ACHN (cell line): ENCODE results near the gene GAGE13.
"Not testable (repeated sequence)": the region's sequence is repeated elsewhere in the genome, so short reads cannot be mapped to it uniquely, and the experiment has no call there.

Source experiments
- DNase-seq: peaks from one replicate; pipeline ENCODE4 v3.0.0-alpha.2; 2015
- in situ Hi-C: cut with HindIII; loops from 2 replicates; pipeline ENCODE4 v1.10.0; 2017; ENCODE audit warnings: low sequenced_read_pairs, low pct_ligation_motif_present, low pct_unique_long_range_greater_than_20kb

The GAGE13 gene, protein sequence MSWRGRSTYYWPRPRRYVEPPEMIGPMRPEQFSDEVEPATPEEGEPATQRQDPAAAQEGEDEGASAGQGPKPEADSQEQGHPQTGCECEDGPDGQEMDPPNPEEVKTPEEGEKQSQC

DNA sequence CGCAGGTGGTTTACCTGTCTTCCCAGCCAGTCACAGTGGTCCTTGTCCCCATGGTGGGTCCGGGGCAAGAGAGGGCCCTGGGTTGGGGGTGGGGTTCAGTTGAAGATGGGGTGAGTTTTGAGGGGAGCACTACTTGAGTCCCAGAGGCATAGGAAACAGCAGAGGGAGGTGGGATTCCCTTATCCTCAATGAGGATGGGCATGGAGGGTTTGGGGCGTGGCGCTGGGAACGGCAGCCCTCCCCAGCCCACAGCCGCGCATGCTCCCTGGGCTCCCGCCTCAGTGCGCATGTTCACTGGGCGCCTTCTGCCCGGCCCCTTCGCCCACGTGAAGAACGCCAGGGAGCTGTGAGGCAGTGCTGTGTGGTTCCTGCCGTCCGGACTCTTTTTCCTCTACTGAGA, at the start of gene GAGE13:
Gene GAGE13 (plus strand): TSS at position 301 of the 400 bp plus-strand sequence. CDS start 1,156 bp downstream, outside the sequence.
- DNase-seq, in situ Hi-C loops: not testable (repeated sequence)

DNA sequence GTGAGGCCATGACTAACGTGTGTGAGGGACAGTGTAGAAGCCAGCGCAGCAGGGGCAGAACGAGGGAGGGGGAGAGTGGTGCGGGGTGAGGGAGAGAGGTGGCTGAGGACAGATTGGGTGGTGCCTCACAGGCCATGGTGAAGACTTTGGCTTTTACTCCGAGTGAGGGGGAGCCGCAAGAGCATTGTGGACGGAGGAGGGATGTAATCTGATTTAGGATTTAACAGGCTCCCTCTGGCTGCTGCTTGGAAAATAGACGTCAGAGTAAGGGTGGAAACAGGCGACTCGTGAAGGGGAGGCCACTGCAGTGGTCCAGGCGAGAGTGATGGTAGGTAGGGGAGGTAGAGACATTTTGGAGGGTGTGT, 48.8 kb upstream of the GAGE13 start:
- DNase-seq: no peak
- in situ Hi-C loops: no loop called here

DNA sequence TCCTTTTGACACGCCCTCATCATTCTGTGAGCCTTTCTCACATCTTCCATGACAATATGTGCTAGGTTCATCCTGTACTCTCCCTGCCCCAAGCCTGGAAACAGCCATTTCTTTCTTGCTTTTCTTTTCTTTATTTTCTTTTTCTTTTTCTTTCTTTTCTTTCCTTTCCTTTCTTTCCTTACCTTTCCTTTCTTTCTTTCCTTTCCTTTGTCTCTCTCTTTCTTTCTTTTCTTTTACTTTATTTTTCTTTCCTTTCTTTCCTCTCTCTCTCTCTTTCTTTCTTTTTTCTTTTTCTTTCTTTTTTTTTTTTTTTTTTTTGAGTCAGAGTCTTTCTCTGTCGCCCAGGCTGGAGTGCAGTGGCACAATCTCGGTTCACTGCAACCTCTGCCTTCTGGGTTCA, 47.2 kb upstream of the GAGE13 start:
- in situ Hi-C loops: no loop called here

DNA sequence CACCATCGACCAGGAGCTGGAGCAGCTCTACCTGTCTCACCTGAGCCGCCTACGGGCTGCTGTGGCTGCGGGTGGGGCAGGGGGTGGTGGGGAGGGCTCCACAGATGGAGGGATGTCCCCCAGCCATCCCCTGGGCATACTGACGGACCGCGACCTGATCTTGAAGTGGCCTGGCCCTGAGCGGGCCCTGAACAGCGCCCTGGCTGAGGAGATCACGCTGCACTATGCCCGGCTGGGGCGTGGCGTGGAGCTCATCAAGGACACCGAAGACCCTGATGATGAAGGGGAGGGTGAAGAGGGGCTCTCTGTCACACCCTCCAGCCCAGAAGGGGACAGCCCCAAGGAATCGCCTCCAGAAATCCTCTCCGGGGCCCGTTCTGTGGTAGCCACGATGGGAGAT, 45.2 kb upstream of the GAGE13 start:
- DNase-seq: no peak
- in situ Hi-C loops: no loop called here

More for the DNA sequence above, 47.2 kb upstream of the GAGE13 start:
- no peak for DNase-seq

DNA sequence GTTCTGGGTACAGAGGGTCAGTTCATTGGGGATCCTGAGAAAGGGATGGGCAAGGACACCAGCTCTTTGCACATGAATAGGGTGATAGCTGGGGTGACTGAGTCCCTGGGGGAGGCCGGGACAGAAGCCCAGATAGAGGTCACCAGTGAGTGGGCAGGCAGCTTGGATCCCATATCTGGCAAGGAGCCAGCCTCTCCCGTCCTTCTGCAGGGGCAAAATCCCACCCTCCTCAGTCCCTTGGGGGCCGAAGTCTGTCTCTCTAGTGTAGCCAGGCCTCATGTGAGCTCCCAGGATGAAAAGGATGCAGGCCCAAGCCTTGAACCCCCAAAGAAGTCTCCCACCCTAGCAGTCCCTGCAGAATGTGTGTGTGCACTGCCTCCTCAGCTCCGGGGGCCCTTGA, 44.8 kb upstream of the GAGE13 start:
- in situ Hi-C loops: no loop called here
- DNase-seq: no peak

DNA sequence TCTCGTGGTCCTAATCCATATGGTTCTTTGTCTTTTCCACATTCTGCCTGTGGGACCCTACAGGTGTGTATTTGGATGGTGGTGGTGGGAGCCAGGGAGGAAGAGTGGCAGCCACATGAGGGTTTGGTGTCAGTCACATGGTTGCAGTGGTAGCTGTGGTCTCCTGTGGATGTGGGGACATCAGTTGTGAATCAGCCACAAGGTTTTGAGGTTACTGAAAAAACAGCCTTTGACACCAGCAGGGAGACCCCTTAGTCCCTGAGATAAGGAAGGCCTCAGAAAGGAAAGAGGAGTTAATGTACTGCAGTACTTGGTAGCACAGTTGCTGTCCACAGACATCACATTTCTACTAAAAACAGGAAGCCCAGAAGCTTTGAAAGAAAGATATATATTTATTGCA, 43.7 kb upstream of the GAGE13 start:
- in situ Hi-C loops: no loop called here

DNA sequence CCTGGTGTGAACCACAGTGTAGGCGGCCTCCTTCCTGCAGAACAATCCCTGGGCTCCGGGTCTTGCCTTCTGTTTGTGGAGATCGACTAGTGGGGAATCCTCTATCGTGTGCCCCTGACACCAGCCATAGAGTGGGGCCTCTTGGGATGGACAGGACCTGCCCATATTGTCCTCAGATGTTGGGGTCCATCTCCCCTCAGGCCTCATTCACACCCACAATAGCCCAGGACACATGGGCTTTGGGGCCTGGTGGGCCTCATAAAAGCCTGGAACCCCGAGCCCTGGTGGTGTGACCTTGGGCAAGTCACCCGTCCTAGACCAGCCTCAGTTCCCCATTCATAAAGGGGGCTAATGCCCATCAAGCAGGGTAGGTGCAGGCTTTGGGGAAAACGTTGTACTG, 41.2 kb upstream of the GAGE13 start:
- no peak for DNase-seq
- in situ Hi-C loops: no loop called here

More for the DNA sequence above, 43.7 kb upstream of the GAGE13 start:
- DNase-seq: no peak

DNA sequence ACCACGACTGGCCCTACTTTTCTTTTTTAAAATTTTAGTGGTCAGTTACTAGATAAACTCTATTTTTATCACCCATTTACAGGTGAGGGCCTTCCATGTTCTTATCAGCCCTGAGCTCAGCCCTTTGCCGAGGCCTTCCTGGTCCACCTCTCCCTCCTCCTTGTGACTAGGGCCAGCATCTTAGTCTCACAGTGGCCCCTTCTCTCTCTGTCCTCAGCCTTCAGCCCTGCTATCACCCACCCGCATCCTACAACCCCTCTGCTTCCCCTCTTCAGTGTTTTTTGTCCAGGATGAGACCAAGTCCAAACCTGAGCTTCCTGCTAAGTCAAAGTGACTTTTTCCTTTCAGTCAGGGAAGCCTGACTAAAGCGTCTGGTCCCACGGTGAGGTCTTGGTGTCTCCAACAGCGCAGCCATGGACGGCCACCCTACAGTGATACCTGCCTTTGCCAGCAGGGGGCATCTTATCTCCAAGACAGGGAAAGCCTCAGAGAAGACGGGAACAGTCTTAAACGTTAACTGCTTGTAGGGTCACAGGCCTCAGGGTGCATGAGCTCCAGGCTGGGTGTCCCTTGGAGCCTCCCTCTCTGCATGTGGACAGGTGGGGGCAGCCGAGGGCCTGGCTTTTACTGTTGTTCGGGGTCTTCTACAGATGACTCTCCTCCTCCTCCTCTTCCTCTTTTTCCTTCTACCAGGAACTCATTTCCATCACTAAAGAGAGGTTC, 39.6 kb upstream of the GAGE13 start:
- in situ Hi-C loops: no loop called here
- peak; percentile 46 for DNase-seq

DNA sequence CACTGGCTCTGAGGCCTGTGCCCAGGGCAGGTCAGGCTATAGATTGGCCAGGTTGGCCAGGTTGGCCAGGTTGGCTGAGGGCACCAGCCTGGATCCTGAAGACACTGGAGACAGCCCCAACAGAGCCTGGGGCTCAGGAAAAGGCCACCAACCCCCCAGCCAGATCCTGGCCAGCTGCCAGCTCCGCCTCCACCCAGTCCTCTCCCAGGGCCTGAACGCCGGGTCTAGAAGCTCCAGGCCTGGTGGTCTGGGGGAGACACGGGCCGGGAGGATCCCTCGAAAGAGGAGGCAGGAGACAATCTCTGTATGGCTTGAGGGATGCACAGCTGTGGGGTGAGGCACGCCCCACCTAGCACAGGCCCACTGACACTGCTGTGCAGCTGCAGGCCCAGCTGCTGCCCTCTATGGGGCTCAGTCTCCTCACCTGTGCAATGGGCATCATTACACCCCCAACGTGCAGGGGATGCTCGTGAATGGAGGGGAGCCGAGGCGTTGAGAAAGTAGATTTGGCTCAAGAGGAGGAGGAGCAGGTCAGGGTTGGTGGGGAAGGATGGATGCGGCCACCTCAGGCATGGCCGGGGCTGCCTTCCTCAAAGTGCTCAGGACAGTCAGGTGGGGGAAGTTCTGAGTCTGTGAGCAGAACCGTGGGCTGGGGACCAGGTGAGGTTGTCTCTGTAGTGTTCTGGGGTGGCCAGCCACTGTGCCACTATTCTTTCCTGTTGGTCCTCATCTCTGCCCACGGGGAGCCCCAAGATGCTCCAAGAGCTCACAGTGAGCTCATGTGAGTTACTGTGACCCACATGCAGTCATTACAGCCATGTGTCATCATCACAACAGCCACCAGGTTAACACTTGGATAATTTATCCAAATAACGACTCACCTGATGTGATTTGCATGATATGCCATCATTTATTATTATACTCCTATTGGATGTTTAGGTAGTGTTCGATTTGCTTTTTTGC, 38.7 kb upstream of the GAGE13 start:
- DNase-seq: no peak
- in situ Hi-C loops: no loop called here

DNA sequence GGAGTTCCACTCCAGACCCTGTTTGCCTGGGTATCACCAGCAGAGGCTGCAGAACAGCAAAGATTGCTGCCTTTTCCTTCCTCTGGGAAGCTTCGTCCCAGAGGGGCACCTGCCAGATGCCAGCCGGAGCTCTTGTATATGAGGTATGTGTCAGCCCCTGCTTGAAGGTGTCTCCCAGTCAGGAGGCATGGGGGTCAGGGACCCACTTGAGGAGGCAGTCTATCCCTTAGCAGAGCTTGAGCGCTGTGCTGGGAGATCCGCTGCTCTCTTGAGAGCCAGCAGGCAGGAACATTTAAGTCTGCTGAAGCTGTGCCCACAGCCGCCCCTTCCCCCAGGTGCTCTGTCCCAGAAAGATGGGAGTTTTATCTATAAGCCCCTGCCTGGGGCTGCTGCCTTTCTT, 32.1 kb upstream of the GAGE13 start:
- DNase-seq, in situ Hi-C loops: not testable (repeated sequence)

DNA sequence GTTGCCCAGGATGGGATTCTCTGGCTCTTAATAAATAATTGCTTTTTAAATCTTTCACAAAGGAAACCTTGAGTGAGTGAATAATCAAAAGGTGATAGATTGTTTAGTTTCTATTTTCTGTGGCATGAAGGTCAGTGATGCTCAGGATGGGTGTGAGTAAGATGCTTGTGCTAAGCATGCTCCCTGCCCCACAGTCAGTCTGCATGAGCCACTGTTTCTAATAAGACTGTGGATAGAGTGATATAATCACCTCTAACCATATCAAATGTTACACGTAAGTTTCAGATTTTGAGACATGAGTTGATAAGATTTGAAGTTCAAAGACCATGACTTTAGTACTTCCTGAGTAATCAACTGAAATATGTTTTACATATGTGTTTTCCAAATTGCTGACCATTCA, 30.7 kb upstream of the GAGE13 start:
- in situ Hi-C loops: no loop called here
- DNase-seq: no peak

DNA sequence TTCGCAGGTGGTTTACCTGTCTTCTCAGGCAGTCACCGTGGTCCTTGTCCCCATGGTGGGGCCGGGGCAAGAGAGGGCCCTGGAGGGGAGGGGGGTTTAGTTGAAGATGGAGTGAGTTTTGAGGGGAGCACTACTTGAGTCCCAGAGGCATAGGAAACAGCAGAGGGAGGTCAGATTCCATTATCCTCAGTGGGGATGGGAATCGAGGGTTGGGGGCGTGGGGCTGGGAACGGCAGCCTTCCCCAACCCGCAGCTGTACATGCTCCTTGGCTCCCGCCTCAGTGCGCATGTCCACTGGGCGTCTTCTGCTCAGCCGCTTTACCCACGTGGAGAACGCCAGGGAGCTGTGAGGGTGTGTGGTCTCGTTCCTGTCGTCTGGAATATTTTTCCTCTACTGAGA, 28.0 kb upstream of the GAGE13 start, which contains the start of gene GAGE10:
Gene GAGE10 (plus strand): TSS at position 301 of the 400 bp plus-strand sequence. CDS start 1,214 bp downstream, outside the sequence.
- in situ Hi-C loops: no loop called here
- no peak for DNase-seq

DNA sequence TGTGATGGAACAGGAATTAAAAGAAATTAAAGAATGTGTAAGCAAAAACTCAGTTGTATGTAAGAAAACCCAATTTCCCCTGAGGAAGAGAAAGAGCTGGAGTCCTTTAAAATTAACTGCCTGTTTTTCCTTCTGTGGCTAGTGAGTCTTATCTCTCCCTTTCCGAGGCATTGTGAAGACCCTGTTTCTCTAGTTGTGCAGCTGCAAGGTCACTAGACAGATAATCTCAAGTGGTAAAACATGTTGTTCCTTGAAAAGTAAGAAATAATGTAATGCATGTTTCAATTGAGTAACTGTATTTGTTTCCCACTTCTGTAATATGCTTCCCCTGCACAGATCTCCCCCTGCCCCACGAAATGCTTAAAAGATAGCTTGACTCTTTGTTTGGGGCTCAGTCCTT, 23.6 kb upstream of the GAGE13 start:
- DNase-seq, in situ Hi-C loops: not testable (repeated sequence)

DNA sequence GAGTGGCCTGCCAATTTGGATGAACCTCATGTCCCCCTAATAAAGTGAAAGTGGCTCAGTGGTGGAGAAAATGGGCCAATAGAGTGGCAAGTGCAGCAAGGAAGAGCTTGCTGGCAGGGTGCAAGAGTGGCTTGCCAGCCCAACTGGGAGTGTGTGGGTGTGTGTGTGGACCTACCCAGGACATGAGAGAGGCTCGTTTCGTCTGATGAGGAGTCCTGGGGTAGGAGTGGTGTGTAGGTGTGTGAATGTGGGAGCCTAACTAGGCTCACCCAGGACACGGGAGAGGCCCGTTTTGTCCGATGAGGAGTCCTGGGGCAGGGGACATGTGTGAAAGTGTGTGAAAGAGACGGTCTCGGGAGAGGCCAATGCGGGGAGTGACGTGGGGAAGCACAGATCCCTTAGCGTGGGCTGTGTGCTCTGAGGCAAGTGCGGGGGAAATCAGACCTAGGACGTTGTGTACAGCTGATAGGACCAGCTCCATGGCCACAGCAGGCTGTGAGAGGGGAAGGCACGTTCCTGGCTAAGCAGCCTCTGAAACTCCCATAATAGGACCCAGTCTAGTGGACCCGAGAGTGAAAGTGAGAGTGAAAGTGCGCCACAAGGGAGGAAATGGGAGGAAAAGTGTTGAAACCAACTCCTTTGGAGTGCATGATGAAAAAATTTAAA, 22.6 kb upstream of the GAGE13 start:
- in situ Hi-C loops: no loop called here
- no peak for DNase-seq

DNA sequence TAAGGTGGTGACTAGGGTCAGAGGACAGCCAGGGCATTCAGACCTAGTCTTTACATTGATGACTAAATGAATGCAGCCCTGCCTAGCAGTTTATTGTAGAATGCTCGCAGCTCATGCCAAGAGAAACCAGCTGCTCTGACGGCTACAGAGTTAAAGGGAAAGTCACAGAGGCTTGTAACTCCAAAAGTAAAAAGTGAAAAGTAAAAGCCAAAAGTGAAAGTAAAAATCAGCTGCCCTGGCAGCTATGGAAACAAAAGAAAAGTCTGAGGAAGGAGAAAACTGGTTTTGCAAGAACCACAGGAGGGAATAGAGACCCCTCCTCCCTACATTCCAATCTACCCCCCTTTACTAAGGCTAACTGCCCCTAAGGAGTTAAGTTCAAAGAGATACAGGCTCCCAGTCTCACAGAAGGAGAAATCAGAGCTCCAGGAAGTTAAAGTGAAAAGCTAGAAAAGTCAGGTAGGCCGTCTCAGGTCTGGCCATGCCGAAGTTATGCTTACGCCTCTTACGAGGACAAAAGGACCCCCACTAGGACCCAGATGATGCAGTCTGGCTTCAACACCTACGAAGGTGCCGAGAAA, 21.9 kb upstream of the GAGE13 start:
- in situ Hi-C loops: no loop called here
- DNase-seq: no peak

DNA sequence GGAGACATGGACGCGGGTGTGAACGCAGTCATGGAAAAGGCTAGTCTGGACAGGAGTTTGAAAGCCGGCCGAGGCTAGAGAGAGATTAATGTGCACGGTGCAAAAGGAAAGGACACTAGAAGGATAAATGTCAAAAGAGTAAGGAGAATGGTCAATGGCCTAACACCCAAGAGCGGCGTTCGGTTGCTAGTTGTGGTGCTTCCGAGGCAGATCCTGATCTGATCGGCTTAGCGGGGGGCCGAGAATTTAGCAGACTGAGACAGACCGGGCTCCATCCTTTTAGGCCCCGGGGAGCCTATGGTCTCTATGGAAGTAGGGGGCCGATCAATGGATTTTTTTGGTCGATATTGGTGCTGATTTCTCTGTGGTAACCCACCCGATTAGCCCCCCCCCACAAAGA, 21.0 kb upstream of the GAGE13 start:
- in situ Hi-C loops: no loop called here

DNA sequence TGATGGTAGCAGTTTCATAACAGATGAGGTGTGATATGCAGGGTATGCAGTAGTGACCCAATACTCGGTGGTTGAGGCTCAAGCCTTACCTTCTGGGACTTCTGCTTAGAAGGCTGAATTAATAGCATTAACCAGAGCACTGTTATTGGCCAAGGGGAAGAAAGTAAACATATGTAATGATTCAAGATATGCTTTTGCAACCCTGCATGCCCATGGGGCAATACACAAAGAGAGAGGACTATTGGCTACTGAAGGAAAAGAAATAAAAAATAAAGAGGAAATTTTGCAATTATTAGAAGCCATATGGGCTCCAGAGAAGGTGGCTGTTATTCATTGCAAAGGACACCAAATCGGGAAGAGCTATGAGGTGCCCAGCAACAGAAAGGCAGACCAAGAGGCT, 19.2 kb upstream of the GAGE13 start:
- DNase-seq: no peak

More for the DNA sequence above, 21.0 kb upstream of the GAGE13 start:
- DNase-seq: no peak

DNA sequence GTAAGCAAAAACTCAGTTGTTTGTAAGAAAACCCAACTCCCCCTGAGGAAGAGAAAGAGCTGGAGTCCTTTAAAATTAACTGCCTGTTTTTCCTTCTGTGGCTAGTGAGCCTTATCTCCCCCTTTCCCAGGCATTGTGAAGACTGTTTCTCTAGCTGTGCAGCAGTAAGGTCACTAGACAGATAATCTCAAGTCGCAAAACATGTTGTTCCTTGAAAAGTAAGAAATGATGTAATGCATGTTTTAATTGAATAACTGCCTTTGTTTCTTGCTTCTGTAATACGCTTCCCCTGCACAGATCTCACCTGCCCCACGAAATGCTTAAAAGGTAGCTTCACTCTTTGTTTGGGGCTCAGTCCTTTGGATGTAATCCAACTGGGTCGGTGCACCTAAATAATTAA, 15.3 kb upstream of the GAGE13 start:
- in situ Hi-C loops: no loop called here
- DNase-seq: no peak

More for the DNA sequence above, 19.2 kb upstream of the GAGE13 start:
- in situ Hi-C loops: no loop called here
